GM23338 (cell line): ENCODE measurements around the gene NOL12. TPM values are rescaled to one million over a fixed set of nuclear protein-coding genes. Genes with fewer than 3 reads are reported as not detected.
"Not testable (repeated sequence)": the region's sequence is repeated elsewhere in the genome, so short reads cannot be mapped to it uniquely, and the experiment has no call there.

ENCODE experiments used
- ATAC-seq: fragments of 200-7000 bp; cut with Tn5 transposase; 3 replicates; pipeline ENCODE4 v1.9.1; 2020
- DNase-seq: peaks from one replicate; pipeline ENCODE4 v3.0.0-alpha.2; 2015; ENCODE audit warnings: low spot score
- H2AFZ ChIP-seq: fragments of 200-600 bp; sonication (generic); 2 replicates; pipeline ENCODE4 v1.8.0; 2016; ENCODE audit warnings: antibody characterized with exemption, mild to moderate bottlenecking, moderate library complexity
- H3F3A ChIP-seq: fragments of 200-600 bp; sonication (generic); replicated peaks from 2 replicates; pipeline ENCODE4 v1.8.0; 2017; ENCODE audit warnings: antibody characterized with exemption, mixed run types, low read depth
- H3K27ac ChIP-seq: fragments of 200-600 bp; sonication (generic); 2 replicates; pipeline ENCODE4 v1.6.1; 2016; ENCODE audit warnings: low read depth
- H3K27me3 ChIP-seq: fragments of 200-600 bp; sonication (generic); 2 replicates; pipeline ENCODE4 v1.8.0; 2016; ENCODE audit warnings: mild to moderate bottlenecking, mixed run types, moderate library complexity; ENCODE audit not compliant: insufficient read depth
- H3K36me3 ChIP-seq: fragments of 200-600 bp; sonication (generic); 2 replicates; pipeline ENCODE4 v1.8.0; 2016; ENCODE audit warnings: mild to moderate bottlenecking; ENCODE audit not compliant: insufficient read depth
- H3K4me1 ChIP-seq: fragments of 200-600 bp; sonication (generic); 2 replicates; pipeline ENCODE4 v1.8.0; 2016; ENCODE audit warnings: mild to moderate bottlenecking, moderate library complexity; ENCODE audit not compliant: insufficient read depth
- H3K4me2 ChIP-seq: fragments of 200-600 bp; sonication (generic); 2 replicates; pipeline ENCODE4 v1.7.1; 2017; ENCODE audit warnings: mixed run types
- H3K4me3 ChIP-seq: fragments of 200-600 bp; sonication (generic); 2 replicates; pipeline ENCODE4 v1.6.1; 2016; ENCODE audit warnings: mixed run types
- H3K79me2 ChIP-seq: fragments of 200-600 bp; sonication (generic); replicated peaks from 2 replicates; pipeline ENCODE4 v1.8.0; 2017; ENCODE audit warnings: mild to moderate bottlenecking; ENCODE audit not compliant: insufficient read depth
- H3K9me2 ChIP-seq: fragments of 200-600 bp; sonication (generic); 2 replicates; pipeline ENCODE4 v1.8.0; 2017; ENCODE audit not compliant: insufficient read depth
- H4K20me1 ChIP-seq: fragments of 200-600 bp; sonication (generic); replicated peaks from 2 replicates; pipeline ENCODE4 v1.8.0; 2017; ENCODE audit warnings: mild to moderate bottlenecking; ENCODE audit not compliant: insufficient read depth
- H3K27ac Mint-ChIP-seq: 2 replicates; pipeline ENCODE4 v1.8.0; 2020; ENCODE audit warnings: inconsistent platforms, mild to moderate bottlenecking, moderate library complexity, mixed read lengths
- H3K27me3 Mint-ChIP-seq: 3 replicates; pipeline ENCODE4 v1.8.0; 2022; ENCODE audit warnings: low read depth, mild to moderate bottlenecking, moderate library complexity, mixed read lengths, inconsistent platforms; ENCODE audit not compliant: insufficient read depth, poor library complexity
- H3K36me3 Mint-ChIP-seq: 3 replicates; pipeline ENCODE4 v1.8.0; 2021; ENCODE audit warnings: low read depth, mild to moderate bottlenecking, inconsistent platforms, moderate library complexity, mixed read lengths
- H3K4me1 Mint-ChIP-seq: 3 replicates; pipeline ENCODE4 v1.8.0; 2020; ENCODE audit warnings: mild to moderate bottlenecking, inconsistent platforms, mixed read lengths
- H3K4me3 Mint-ChIP-seq: 3 replicates; pipeline ENCODE4 v1.8.0; 2021; ENCODE audit warnings: moderate library complexity, mild to moderate bottlenecking, inconsistent platforms, mixed read lengths
- H3K9me3 Mint-ChIP-seq: 3 replicates; pipeline ENCODE4 v1.8.0; 2020; ENCODE audit warnings: moderate library complexity, mild to moderate bottlenecking, inconsistent platforms, mixed read lengths
- CREB1 ChIP-seq: fragments of 250-450 bp; sonication (Bioruptor Pico); IDR thresholded peaks from 2 replicates; pipeline ENCODE4 v1.5.0; 2020; ENCODE audit warnings: low read depth, mild to moderate bottlenecking, moderate library complexity
- EZH2 ChIP-seq: fragments of 200-600 bp; sonication (generic); IDR thresholded peaks from one replicate; pipeline ENCODE4 v1.8.0; 2017; ENCODE audit warnings: antibody characterized with exemption, mild to moderate bottlenecking, low read depth; ENCODE audit not compliant: unreplicated experiment
- EZH2phosphoT487 ChIP-seq: fragments of 200-600 bp; sonication (generic); IDR thresholded peaks from one replicate; pipeline ENCODE4 v1.8.1; 2018; ENCODE audit warnings: antibody characterized with exemption; ENCODE audit not compliant: unreplicated experiment
- NANOG ChIP-seq: IDR thresholded peaks from 2 replicates; pipeline ENCODE4 v1.6.1; 2016; ENCODE audit warnings: antibody characterized with exemption, borderline replicate concordance
- POLR2AphosphoS5 ChIP-seq: IDR thresholded peaks from 2 replicates; pipeline ENCODE4 v1.6.1; 2016; ENCODE audit warnings: antibody characterized with exemption, low read depth
- STAT1 ChIP-seq: IDR thresholded peaks from one replicate; pipeline ENCODE4 v1.6.1; 2016; ENCODE audit warnings: antibody characterized with exemption; ENCODE audit not compliant: unreplicated experiment
- ZNF114 ChIP-seq: fragments of 250-450 bp; sonication (Bioruptor Pico); IDR thresholded peaks from 2 replicates; pipeline ENCODE4 v1.5.0; 2020; ENCODE audit warnings: mild to moderate bottlenecking, moderate library complexity
- polyA plus RNA-seq: library from polyadenylated mRNA; unstranded; fragments of >200 nt; fragmentation: Nextera tagmentation; extraction: Ambion mirVana; gene quantifications from 2 replicates; pipeline ENCODE4 v1.2.1, GENCODE V29; 2016
- total RNA-seq: library from RNA; depleted of rRNA; stranded (reverse); fragments of >200 nt; shearing (Covaris generic); gene quantifications from 2 replicates; pipeline ENCODE4 v1.2.3, GENCODE V29; 2014
- TF ChIP-seq, protein P1 (sequence below): fragments of 250-450 bp; sonication (Bioruptor Pico); IDR thresholded peaks from 2 replicates; pipeline ENCODE4 v1.5.0; 2020; ENCODE audit warnings: mild to moderate bottlenecking, moderate library complexity
- TF ChIP-seq, protein P2 (sequence below): IDR thresholded peaks from 2 replicates; pipeline ENCODE4 v1.6.1; 2016; ENCODE audit warnings: antibody characterized with exemption
- TF ChIP-seq, protein P3 (sequence below): IDR thresholded peaks from one replicate; pipeline ENCODE4 v1.6.1; 2018; ENCODE audit warnings: antibody characterized with exemption; ENCODE audit not compliant: unreplicated experiment

NOL12 gene
- total and polyA plus RNA-seq, 2 experiments from 2014 or later, result 22.2 to 48.5 TPM

DNA sequence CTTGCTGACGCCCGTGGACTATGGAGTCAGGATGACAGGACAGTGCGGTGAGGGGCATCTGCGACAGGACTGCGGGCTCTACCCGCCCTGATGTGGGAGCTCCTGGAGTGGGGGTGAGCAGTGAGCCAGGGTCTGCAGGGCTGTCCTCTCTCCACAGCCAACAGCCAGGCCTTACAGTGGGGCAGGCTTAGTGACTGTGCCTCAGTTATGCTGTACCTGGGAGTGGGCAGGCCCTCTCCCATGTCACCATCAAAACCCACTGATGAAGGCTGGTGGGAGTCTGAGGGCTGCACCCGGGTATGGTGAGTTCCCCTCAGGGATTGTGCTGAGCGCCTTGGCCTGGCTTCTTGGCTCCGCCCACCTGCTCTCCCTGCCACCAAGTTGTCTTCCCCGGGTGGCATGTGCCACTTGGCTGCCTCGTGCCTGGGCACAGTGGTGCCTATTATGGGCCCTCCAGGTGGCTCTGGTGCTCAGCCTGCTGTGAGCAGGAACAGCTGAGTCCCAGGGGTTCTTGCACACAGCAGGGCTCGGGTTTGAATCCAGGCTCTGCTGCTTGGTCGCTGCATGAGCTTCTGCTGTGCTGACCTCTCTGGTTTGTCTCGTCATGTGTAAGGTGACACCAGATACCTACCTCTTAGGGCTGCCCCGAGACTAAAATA is 6.6 kb downstream of the NOL12 start:
- Histone ChIP-seq H3K4me2 (no peak overlapping the region), H3K27me3 (no peaks in the 10 kb centered on the region), H3K9me2 (no peaks in the 10 kb centered on the region), H3K36me3 (no peaks in the 10 kb centered on the region), H3K27ac (no peak overlapping the region), H3K79me2 (peaks cover under 1% of the 10 kb centered on the region; the same call in 1 of the 2 replicates), H2AFZ (no peak overlapping the region), H3K4me3 (no peak overlapping the region), H3F3A (peaks cover 8% of the 10 kb centered on the region), H3K4me1 (peaks cover 6% of the 10 kb centered on the region), H4K20me1 (no peaks in the 10 kb centered on the region)
- no peak overlapping the region for H3K4me3 Mint-ChIP-seq
- no peak overlapping the region for H3K27ac Mint-ChIP-seq
- no peak for ATAC-seq
- peaks cover 42% of the 10 kb centered on the region for H3K36me3 Mint-ChIP-seq
- peaks cover 16% of the 10 kb centered on the region for H3K27me3 Mint-ChIP-seq
- no peak for TF ChIP-seq CREB1 (CRISPR knock-in tag)
- TF ChIP-seq, protein P1, sequence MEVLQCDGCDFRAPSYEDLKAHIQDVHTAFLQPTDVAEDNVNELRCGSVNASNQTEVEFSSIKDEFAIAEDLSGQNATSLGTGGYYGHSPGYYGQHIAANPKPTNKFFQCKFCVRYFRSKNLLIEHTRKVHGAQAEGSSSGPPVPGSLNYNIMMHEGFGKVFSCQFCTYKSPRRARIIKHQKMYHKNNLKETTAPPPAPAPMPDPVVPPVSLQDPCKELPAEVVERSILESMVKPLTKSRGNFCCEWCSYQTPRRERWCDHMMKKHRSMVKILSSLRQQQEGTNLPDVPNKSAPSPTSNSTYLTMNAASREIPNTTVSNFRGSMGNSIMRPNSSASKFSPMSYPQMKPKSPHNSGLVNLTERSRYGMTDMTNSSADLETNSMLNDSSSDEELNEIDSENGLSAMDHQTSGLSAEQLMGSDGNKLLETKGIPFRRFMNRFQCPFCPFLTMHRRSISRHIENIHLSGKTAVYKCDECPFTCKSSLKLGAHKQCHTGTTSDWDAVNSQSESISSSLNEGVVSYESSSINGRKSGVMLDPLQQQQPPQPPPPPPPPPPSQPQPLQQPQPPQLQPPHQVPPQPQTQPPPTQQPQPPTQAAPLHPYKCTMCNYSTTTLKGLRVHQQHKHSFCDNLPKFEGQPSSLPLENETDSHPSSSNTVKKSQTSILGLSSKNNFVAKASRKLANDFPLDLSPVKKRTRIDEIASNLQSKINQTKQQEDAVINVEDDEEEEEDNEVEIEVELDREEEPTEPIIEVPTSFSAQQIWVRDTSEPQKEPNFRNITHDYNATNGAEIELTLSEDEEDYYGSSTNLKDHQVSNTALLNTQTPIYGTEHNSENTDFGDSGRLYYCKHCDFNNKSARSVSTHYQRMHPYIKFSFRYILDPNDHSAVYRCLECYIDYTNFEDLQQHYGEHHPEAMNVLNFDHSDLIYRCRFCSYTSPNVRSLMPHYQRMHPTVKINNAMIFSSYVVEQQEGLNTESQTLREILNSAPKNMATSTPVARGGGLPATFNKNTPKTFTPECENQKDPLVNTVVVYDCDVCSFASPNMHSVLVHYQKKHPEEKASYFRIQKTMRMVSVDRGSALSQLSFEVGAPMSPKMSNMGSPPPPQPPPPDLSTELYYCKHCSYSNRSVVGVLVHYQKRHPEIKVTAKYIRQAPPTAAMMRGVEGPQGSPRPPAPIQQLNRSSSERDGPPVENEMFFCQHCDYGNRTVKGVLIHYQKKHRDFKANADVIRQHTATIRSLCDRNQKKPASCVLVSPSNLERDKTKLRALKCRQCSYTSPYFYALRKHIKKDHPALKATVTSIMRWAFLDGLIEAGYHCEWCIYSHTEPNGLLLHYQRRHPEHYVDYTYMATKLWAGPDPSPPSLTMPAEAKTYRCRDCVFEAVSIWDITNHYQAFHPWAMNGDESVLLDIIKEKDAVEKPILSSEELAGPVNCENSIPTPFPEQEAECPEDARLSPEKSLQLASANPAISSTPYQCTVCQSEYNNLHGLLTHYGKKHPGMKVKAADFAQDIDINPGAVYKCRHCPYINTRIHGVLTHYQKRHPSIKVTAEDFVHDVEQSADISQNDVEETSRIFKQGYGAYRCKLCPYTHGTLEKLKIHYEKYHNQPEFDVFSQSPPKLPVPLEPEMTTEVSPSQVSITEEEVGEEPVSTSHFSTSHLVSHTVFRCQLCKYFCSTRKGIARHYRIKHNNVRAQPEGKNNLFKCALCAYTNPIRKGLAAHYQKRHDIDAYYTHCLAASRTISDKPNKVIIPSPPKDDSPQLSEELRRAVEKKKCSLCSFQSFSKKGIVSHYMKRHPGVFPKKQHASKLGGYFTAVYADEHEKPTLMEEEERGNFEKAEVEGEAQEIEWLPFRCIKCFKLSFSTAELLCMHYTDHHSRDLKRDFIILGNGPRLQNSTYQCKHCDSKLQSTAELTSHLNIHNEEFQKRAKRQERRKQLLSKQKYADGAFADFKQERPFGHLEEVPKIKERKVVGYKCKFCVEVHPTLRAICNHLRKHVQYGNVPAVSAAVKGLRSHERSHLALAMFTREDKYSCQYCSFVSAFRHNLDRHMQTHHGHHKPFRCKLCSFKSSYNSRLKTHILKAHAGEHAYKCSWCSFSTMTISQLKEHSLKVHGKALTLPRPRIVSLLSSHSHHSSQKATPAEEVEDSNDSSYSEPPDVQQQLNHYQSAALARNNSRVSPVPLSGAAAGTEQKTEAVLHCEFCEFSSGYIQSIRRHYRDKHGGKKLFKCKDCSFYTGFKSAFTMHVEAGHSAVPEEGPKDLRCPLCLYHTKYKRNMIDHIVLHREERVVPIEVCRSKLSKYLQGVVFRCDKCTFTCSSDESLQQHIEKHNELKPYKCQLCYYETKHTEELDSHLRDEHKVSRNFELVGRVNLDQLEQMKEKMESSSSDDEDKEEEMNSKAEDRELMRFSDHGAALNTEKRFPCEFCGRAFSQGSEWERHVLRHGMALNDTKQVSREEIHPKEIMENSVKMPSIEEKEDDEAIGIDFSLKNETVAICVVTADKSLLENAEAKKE (CRISPR knock-in tag), result no peak
- TF ChIP-seq, protein P2, sequence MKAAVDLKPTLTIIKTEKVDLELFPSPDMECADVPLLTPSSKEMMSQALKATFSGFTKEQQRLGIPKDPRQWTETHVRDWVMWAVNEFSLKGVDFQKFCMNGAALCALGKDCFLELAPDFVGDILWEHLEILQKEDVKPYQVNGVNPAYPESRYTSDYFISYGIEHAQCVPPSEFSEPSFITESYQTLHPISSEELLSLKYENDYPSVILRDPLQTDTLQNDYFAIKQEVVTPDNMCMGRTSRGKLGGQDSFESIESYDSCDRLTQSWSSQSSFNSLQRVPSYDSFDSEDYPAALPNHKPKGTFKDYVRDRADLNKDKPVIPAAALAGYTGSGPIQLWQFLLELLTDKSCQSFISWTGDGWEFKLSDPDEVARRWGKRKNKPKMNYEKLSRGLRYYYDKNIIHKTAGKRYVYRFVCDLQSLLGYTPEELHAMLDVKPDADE, result no peak
- TF ChIP-seq, protein P3, sequence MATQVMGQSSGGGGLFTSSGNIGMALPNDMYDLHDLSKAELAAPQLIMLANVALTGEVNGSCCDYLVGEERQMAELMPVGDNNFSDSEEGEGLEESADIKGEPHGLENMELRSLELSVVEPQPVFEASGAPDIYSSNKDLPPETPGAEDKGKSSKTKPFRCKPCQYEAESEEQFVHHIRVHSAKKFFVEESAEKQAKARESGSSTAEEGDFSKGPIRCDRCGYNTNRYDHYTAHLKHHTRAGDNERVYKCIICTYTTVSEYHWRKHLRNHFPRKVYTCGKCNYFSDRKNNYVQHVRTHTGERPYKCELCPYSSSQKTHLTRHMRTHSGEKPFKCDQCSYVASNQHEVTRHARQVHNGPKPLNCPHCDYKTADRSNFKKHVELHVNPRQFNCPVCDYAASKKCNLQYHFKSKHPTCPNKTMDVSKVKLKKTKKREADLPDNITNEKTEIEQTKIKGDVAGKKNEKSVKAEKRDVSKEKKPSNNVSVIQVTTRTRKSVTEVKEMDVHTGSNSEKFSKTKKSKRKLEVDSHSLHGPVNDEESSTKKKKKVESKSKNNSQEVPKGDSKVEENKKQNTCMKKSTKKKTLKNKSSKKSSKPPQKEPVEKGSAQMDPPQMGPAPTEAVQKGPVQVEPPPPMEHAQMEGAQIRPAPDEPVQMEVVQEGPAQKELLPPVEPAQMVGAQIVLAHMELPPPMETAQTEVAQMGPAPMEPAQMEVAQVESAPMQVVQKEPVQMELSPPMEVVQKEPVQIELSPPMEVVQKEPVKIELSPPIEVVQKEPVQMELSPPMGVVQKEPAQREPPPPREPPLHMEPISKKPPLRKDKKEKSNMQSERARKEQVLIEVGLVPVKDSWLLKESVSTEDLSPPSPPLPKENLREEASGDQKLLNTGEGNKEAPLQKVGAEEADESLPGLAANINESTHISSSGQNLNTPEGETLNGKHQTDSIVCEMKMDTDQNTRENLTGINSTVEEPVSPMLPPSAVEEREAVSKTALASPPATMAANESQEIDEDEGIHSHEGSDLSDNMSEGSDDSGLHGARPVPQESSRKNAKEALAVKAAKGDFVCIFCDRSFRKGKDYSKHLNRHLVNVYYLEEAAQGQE, result no peak
- TF ChIP-seq POLR2AphosphoS5, result no peak
- no peak for TF ChIP-seq STAT1
- TF ChIP-seq NANOG, result no peak
- no peak for TF ChIP-seq EZH2
- no peak for TF ChIP-seq EZH2phosphoT487
- no peak for TF ChIP-seq ZNF114 (CRISPR knock-in tag)
- peaks cover 5% of the 10 kb centered on the region for H3K4me1 Mint-ChIP-seq
- H3K9me3 Mint-ChIP-seq, result no peaks in the 10 kb centered on the region
- DNase-seq, result no peak

DNA sequence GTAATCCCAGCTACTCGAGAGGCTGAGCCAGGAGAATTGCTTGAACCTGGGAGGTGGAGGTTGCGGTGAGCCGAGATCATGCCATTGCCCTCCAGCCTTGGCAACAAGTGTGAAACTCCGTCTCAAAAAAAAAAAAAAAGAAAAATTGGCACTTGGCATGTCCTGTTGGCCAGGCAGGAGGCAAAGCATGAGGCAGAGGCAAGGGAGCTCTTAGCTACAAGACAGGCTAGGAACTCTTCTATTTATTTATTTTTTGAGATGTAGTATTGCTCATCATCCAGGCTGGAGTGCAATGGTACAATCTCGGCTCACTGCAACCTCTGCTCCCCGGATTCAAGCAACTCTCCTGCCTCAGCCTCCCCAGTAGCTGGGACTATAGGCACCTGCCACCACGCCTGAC is 8.0 kb downstream of the NOL12 start:
- not testable (repeated sequence) for H3K27ac Mint-ChIP-seq, ATAC-seq, H3K4me3 ChIP-seq, H3F3A ChIP-seq, H3K4me3 Mint-ChIP-seq, H3K79me2 ChIP-seq, H3K27ac ChIP-seq, H3K27me3 ChIP-seq, H3K36me3 ChIP-seq, H2AFZ ChIP-seq, H4K20me1 ChIP-seq, H3K9me2 ChIP-seq, H3K4me2 ChIP-seq, H3K4me1 ChIP-seq, DNase-seq, H3K9me3 Mint-ChIP-seq, H3K4me1 Mint-ChIP-seq
- Mint-ChIP-seq H3K27me3 (peaks cover 17% of the 10 kb centered on the region), H3K36me3 (peaks cover 34% of the 10 kb centered on the region)
